OCI-LY3 (cell line): ENCODE data around the gene BBX.

Experiments
- EZH2phosphoT487 ChIP-seq: fragments of 200-600 bp; shearing (Covaris generic); IDR thresholded peaks from 2 replicates; pipeline ENCODE4 v1.6.1; 2018; ENCODE audit warnings: antibody characterized with exemption, mixed run types, low read depth
- TF ChIP-seq, protein P1 (sequence below): fragments of 200-600, 300-600 bp; sonication (generic); IDR thresholded peaks from 2 replicates; pipeline ENCODE4 v1.5.1; 2014; ENCODE audit warnings: antibody characterized with exemption, low read length, low read depth

DNA sequence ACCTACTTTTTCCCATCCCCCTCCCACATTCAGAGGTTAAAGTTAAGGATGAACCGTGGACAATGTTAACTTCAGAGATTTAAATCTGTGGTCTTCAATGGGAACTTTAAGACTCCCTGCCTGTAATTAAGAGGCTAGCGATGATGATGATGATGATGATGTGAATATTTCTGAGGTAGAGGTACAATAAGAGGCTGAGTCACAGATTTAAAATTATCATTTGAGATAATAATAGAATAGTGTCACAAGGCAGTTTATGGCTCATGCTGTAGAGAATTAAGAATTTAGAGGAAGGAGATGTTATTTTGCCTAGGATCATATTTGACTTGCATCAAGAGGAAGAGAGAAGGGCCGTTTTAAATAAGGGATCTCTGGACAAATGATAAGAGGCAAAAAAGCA is 146.2 kb downstream of the BBX start:
- TF ChIP-seq, protein P1, sequence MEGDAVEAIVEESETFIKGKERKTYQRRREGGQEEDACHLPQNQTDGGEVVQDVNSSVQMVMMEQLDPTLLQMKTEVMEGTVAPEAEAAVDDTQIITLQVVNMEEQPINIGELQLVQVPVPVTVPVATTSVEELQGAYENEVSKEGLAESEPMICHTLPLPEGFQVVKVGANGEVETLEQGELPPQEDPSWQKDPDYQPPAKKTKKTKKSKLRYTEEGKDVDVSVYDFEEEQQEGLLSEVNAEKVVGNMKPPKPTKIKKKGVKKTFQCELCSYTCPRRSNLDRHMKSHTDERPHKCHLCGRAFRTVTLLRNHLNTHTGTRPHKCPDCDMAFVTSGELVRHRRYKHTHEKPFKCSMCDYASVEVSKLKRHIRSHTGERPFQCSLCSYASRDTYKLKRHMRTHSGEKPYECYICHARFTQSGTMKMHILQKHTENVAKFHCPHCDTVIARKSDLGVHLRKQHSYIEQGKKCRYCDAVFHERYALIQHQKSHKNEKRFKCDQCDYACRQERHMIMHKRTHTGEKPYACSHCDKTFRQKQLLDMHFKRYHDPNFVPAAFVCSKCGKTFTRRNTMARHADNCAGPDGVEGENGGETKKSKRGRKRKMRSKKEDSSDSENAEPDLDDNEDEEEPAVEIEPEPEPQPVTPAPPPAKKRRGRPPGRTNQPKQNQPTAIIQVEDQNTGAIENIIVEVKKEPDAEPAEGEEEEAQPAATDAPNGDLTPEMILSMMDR, result no peak
- TF ChIP-seq EZH2phosphoT487, result no peak
